Keratinocyte (primary cell): Measurements from ENCODE around the gene XPO4. TPM values are rescaled to one million over a fixed set of nuclear protein-coding genes. Genes with fewer than 3 reads are reported as not detected.
"Not testable (repeated sequence)": the region's sequence is repeated elsewhere in the genome, so short reads cannot be mapped to it uniquely, and the experiment has no call there.

Experiments
- DNase-seq: peaks from one replicate; pipeline ENCODE4 v3.0.0-alpha.2; 2011; ENCODE audit warnings: low read depth, missing footprints, low spot score
- FAIRE-seq: peaks from 2 replicates; lab custom pipeline; 2011; peaks lifted over from hg19 to GRCh38; lab: Jason Lieb, UNC
- H2AFZ ChIP-seq: 2 replicates; pipeline ENCODE4 v1.6.0; 2012; ENCODE audit warnings: low read length, control low read depth, inconsistent platforms; ENCODE audit not compliant: control insufficient read depth
- H3K27ac ChIP-seq: 2 replicates; pipeline ENCODE4 v1.5.1; 2011; ENCODE audit warnings: low read length; ENCODE audit not compliant: control insufficient read depth, insufficient read depth
- H3K27me3 ChIP-seq: 3 replicates; pipeline ENCODE4 v1.6.0; 2011; ENCODE audit warnings: low read length; ENCODE audit not compliant: control insufficient read depth, insufficient read depth; ENCODE audit errors: extremely low read depth
- H3K36me3 ChIP-seq, 2 experiments: 2 replicates in 1 of 2; 3 replicates in 1 of 2; pipeline ENCODE4 v1.5.1; 2011; ENCODE audit warnings: low read length in 2 of 2, mild to moderate bottlenecking in 1 of 2; ENCODE audit not compliant: control insufficient read depth in 2 of 2, insufficient read depth in 2 of 2; ENCODE audit errors: extremely low read depth in 1 of 2
- H3K4me1 ChIP-seq: 3 replicates; pipeline ENCODE4 v1.5.1; 2011; ENCODE audit warnings: low read length; ENCODE audit not compliant: control insufficient read depth, insufficient read depth; ENCODE audit errors: extremely low read depth
- H3K4me2 ChIP-seq: 3 replicates; pipeline ENCODE4 v1.6.0; 2011; ENCODE audit warnings: low read depth, low read length; ENCODE audit not compliant: control insufficient read depth, insufficient read depth; ENCODE audit errors: extremely low read depth
- H3K4me3 ChIP-seq, 3 experiments: fragments of 200-600 bp in 1 of 3; sonication (generic) in 1 of 3; 2 replicates in 2 of 3; 3 replicates in 1 of 3; pipeline ENCODE4 v1.5.1; 2011 to 2016; ENCODE audit warnings: low read length in 3 of 3, mild to moderate bottlenecking in 3 of 3, control low read depth in 2 of 3, inconsistent platforms in 1 of 3, low read depth in 1 of 3, mixed read lengths in 1 of 3, mixed run types in 1 of 3, moderate library complexity in 1 of 3; ENCODE audit not compliant: control insufficient read depth in 2 of 3, insufficient read depth in 2 of 3; ENCODE audit errors: extremely low read depth in 1 of 3
- H3K79me2 ChIP-seq: 2 replicates; pipeline ENCODE4 v1.6.0; 2012; ENCODE audit warnings: low read length; ENCODE audit not compliant: control insufficient read depth, insufficient read depth
- H3K9ac ChIP-seq: 3 replicates; pipeline ENCODE4 v1.6.0; 2011; ENCODE audit warnings: low read length; ENCODE audit not compliant: control insufficient read depth, insufficient read depth; ENCODE audit errors: extremely low read depth
- H3K9me1 ChIP-seq: 3 replicates; pipeline ENCODE4 v1.6.0; 2011; ENCODE audit warnings: low read length; ENCODE audit not compliant: control insufficient read depth, insufficient read depth; ENCODE audit errors: extremely low read depth
- H3K9me3 ChIP-seq: 2 replicates; pipeline ENCODE4 v1.5.1; 2012; ENCODE audit warnings: low read depth, low read length; ENCODE audit not compliant: control insufficient read depth
- H4K20me1 ChIP-seq: 3 replicates; pipeline ENCODE4 v1.6.0; 2011; ENCODE audit warnings: low read length; ENCODE audit not compliant: control insufficient read depth, insufficient read depth; ENCODE audit errors: extremely low read depth
- EZH2 ChIP-seq: IDR thresholded peaks from one replicate; pipeline ENCODE4 v1.6.1; 2012; ENCODE audit warnings: inconsistent platforms, mild to moderate bottlenecking, low read length, moderate library complexity
- dilution Hi-C: fragments of 300-500 bp; cut with MboI; formaldehyde crosslinking; loops from one replicate; pipeline ENCODE4 v1.7.0; 2020; ENCODE audit warnings: low sequenced_read_pairs; ENCODE audit not compliant: extremely low pct_ligation_motif_present
- polyA minus RNA-seq, 3 experiments: library from RNA; depleted of rRNA, polyadenylated mRNA; stranded (reverse); fragments of >200 nt; gene quantifications; 1 replicate in 1 of 3; 2 replicates in 1 of 3; 3 replicates in 1 of 3; pipeline ENCODE4 v1.2.3, GENCODE V29; 2011
- polyA plus RNA-seq, 5 experiments: library from polyadenylated mRNA; depleted of rRNA in 3 of 5; stranded (reverse) in 3 of 5; stranded (forward) in 1 of 5; unstranded in 1 of 5; fragments of >200 nt; gene quantifications; 1 replicate in 1 of 5; 2 replicates in 3 of 5; 3 replicates in 1 of 5; pipeline versions ENCODE4 v1.2.1 to v1.2.3, GENCODE V29; 2011 to 2012; ENCODE audit warnings: missing spikeins in 2 of 5, low read depth in 1 of 5, low replicate concordance in 1 of 5
- TF ChIP-seq, protein P1 (sequence below), 3 experiments: IDR thresholded peaks in 1 of 3; conservative IDR thresholded peaks in 1 of 3; optimal IDR thresholded peaks in 1 of 3; 2 replicates in 2 of 3; 3 replicates in 1 of 3; pipeline versions ENCODE3 to v1.5.1; 2011; ENCODE audit warnings: low read length in 3 of 3, mild to moderate bottlenecking in 3 of 3, moderate library complexity in 2 of 3, control low read depth in 1 of 3, inconsistent platforms in 1 of 3; ENCODE audit not compliant: insufficient read depth in 2 of 3; ENCODE audit errors: extremely low read depth in 1 of 3

The XPO4 gene
- 10.8 to 16.5 TPM (median 11.0 TPM) in 3 replicates for polyA plus RNA-seq
- 3.8 TPM for polyA plus RNA-seq (2011; ENCODE audit: low read depth)
- polyA plus RNA-seq (2011; cell fraction: cytosol; rRNA removed) = 5.8 and 11.9 TPM in 2 replicates
- 13.2 and 16.6 TPM in 2 replicates for polyA plus RNA-seq (2011; cell fraction: nucleus; rRNA removed)
- polyA plus RNA-seq (2012; ENCODE audit: low replicate concordance) = 4.1 and 8.7 TPM in 2 replicates
- 6.8 to 40.0 TPM (median 20.1 TPM) in 3 replicates for polyA minus RNA-seq
- 17.8 TPM for polyA minus RNA-seq (2011; cell fraction: cytosol; rRNA and poly(A)+ RNA removed)
- 18.1 and 37.5 TPM in 2 replicates for polyA minus RNA-seq (2011; cell fraction: nucleus; rRNA and poly(A)+ RNA removed)

DNA sequence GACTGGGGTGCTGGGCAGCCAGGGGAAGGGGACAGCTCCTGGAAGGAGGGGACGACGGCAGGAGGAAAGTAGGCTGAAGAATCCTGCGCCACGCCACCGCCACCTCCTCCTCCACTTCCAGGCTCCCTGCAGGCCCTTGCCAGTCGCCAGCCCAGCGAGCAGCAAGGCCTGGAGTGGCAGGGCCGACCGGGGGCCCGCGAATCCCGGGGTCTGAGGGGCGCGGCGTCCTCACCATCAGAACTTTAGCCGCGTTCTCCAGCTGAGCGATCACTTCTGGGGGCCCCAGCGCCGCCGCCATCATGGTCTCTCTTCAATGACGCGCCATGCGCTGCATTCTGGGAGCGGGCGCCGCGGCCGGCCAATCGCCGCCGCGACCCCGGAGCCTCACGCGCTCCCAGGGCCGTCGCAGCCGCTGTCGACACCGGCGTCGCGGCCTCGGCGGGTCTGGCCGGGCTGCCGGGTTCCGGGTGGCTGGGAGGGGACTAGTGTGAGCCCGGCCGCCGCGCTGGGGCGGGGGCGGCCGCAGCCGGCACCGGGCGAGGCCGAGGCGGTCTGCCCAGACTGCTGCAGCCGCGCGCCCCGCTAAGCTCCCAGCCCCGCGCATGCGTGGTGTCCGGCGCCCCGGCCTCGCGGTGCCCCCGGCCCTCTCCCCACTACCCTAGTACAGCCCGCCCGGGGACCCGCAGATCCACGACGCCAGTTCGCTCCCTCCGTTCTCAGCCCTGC lies at the start of gene XPO4:
XPO4 (minus strand) TSS at position 309 of the 726 bp plus-strand sequence; CDS start at position 301, 8 bp downstream.
- no peaks in the 10 kb centered on the region for H3K9me3 ChIP-seq
- peaks cover 7% of the 10 kb centered on the region for H3K4me1 ChIP-seq
- TF ChIP-seq, protein P1, sequence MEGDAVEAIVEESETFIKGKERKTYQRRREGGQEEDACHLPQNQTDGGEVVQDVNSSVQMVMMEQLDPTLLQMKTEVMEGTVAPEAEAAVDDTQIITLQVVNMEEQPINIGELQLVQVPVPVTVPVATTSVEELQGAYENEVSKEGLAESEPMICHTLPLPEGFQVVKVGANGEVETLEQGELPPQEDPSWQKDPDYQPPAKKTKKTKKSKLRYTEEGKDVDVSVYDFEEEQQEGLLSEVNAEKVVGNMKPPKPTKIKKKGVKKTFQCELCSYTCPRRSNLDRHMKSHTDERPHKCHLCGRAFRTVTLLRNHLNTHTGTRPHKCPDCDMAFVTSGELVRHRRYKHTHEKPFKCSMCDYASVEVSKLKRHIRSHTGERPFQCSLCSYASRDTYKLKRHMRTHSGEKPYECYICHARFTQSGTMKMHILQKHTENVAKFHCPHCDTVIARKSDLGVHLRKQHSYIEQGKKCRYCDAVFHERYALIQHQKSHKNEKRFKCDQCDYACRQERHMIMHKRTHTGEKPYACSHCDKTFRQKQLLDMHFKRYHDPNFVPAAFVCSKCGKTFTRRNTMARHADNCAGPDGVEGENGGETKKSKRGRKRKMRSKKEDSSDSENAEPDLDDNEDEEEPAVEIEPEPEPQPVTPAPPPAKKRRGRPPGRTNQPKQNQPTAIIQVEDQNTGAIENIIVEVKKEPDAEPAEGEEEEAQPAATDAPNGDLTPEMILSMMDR (optimal IDR thresholded peaks at IDR 0.05 in 1 of 3, IDR thresholded peaks at IDR 0.05 in 1 of 3, conservative IDR thresholded peaks at IDR 0.05 in 1 of 3; ENCODE audit: extremely low read depth in 1 of 3, insufficient read depth in 2 of 3, low read length in 3 of 3) = no peak
- TF ChIP-seq EZH2 = no peak
- peak within 1 kb of the TSS; percentile 85 for H3K27ac ChIP-seq
- H4K20me1 ChIP-seq = no peaks in the 10 kb centered on the region
- FAIRE-seq = no peak
- peak within 1 kb of the TSS; percentile 97 for H3K9ac ChIP-seq
- peak within 1 kb of the TSS; percentile 83 to 97 (median 89) for H3K4me3 ChIP-seq
- peaks cover 48% of the 10 kb centered on the region for H3K79me2 ChIP-seq
- no peaks in the 10 kb centered on the region for H3K36me3 ChIP-seq
- no peaks in the 10 kb centered on the region for H3K27me3 ChIP-seq
- peak within 1 kb of the TSS; percentile 86 for H2AFZ ChIP-seq
- DNase-seq = no peak
- no peaks in the 10 kb centered on the region for H3K9me1 ChIP-seq
- peak within 1 kb of the TSS; percentile 96 for H3K4me2 ChIP-seq
- dilution Hi-C loops = no loop called here

DNA sequence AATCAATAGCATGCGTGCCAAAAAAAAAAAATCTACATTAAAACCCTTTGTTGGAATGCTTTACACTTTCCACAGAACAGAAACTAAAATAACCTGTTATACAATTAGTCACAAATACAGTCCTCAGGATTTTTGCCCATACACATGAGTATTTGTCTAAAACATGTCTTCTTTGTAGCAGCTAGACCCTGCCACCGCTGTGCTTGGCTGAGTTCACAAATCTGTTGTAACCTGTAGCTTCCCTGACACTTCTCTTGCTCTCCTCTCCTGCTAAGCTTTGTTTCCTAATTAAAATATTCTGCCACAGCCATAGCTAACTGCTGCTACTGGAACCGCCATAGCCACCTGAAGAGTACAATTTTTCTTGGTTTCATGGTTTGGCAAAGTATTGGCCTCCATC lies 45.5 kb upstream of the XPO4 start:
- H3K36me3 ChIP-seq, H3K9ac ChIP-seq, H3K27ac ChIP-seq, H2AFZ ChIP-seq, H3K4me2 ChIP-seq, DNase-seq, H3K9me3 ChIP-seq, H3K4me1 ChIP-seq, dilution Hi-C loops, H3K9me1 ChIP-seq, H3K79me2 ChIP-seq, H4K20me1 ChIP-seq, FAIRE-seq, H3K4me3 ChIP-seq, H3K27me3 ChIP-seq: not testable (repeated sequence)
